Measurements from ENCODE around the gene ZNF341. TPM values are rescaled to one million over a fixed set of nuclear protein-coding genes. Genes with fewer than 3 reads are reported as not detected.

Gene ZNF341
- polyA plus RNA-seq, 1 donor = 3.3 TPM

- no CpG with 5 or more reads among the region's 11 CpGs for WGBS (ENCODE audit: insufficient coverage, low lambda C conversion rate)
- DNase-seq = peak; percentile 40 to 70
- H3K36me3 ChIP-seq (ENCODE audit: control insufficient read depth, insufficient read depth, low read length) = peaks cover 3% of the 10 kb centered on the region
- no peak overlapping the region for H3K4me3 ChIP-seq (ENCODE audit: low read length)
- H3K27ac ChIP-seq (ENCODE audit: low read length) = peak overlapping the region; percentile 75
- no peaks in the 10 kb centered on the region for H3K27me3 ChIP-seq (ENCODE audit: control insufficient read depth, insufficient read depth, low read length)
- no peaks in the 10 kb centered on the region for H3K9me3 ChIP-seq (ENCODE audit: control insufficient read depth, low read depth, low read length)
- H3K4me1 ChIP-seq (ENCODE audit: control insufficient read depth, insufficient read depth, low read length) = peaks cover 67% of the 10 kb centered on the region
Observed at GRCh38 chr20:33832103-33832804, 100.5 kb downstream of the ZNF341 start.

GRCh38 chr20:33833333-33833732 lies 101.5 kb downstream of the ZNF341 start:
- H3K4me3 ChIP-seq (ENCODE audit: low read length) = no peak overlapping the region
- WGBS (ENCODE audit: insufficient coverage, low lambda C conversion rate) = no CpG with 5 or more reads among the region's 1 CpG
- H3K27ac ChIP-seq (ENCODE audit: low read length) = peak overlapping the region; percentile 54
- peaks cover 67% of the 10 kb centered on the region for H3K4me1 ChIP-seq (ENCODE audit: control insufficient read depth, insufficient read depth, low read length)
- no peaks in the 10 kb centered on the region for H3K27me3 ChIP-seq (ENCODE audit: control insufficient read depth, insufficient read depth, low read length)
- H3K36me3 ChIP-seq (ENCODE audit: control insufficient read depth, insufficient read depth, low read length) = no peaks in the 10 kb centered on the region
- no peaks in the 10 kb centered on the region for H3K9me3 ChIP-seq (ENCODE audit: control insufficient read depth, low read depth, low read length)
- no peak for DNase-seq

- Histone ChIP-seq H3K27ac (ENCODE audit: low read length) (no peak overlapping the region), H3K9me3 (ENCODE audit: control insufficient read depth, low read depth, low read length) (no peaks in the 10 kb centered on the region), H3K4me3 (ENCODE audit: low read length) (no peak overlapping the region), H3K36me3 (ENCODE audit: control insufficient read depth, insufficient read depth, low read length) (no peaks in the 10 kb centered on the region), H3K4me1 (ENCODE audit: control insufficient read depth, insufficient read depth, low read length) (peaks cover 64% of the 10 kb centered on the region), H3K27me3 (ENCODE audit: control insufficient read depth, insufficient read depth, low read length) (no peaks in the 10 kb centered on the region)
- WGBS (ENCODE audit: insufficient coverage, low lambda C conversion rate) = 100% methylated on average over 1 of the region's 9 CpGs
- no peak for DNase-seq
Observed at GRCh38 chr20:33835615-33836172, 103.9 kb downstream of the ZNF341 start.

GRCh38 chr20:33836277-33836676 lies 104.5 kb downstream of the ZNF341 start:
- H3K27ac ChIP-seq (ENCODE audit: low read length) = no peak overlapping the region
- no CpG with 5 or more reads among the region's 2 CpGs for WGBS (ENCODE audit: insufficient coverage, low lambda C conversion rate)
- peaks cover 66% of the 10 kb centered on the region for H3K4me1 ChIP-seq (ENCODE audit: control insufficient read depth, insufficient read depth, low read length)
- no peaks in the 10 kb centered on the region for H3K27me3 ChIP-seq (ENCODE audit: control insufficient read depth, insufficient read depth, low read length)
- no peaks in the 10 kb centered on the region for H3K36me3 ChIP-seq (ENCODE audit: control insufficient read depth, insufficient read depth, low read length)
- no peak overlapping the region for H3K4me3 ChIP-seq (ENCODE audit: low read length)
- DNase-seq = no peak
- H3K9me3 ChIP-seq (ENCODE audit: control insufficient read depth, low read depth, low read length) = no peaks in the 10 kb centered on the region

- no peaks in the 10 kb centered on the region for H3K9me3 ChIP-seq (ENCODE audit: control insufficient read depth, low read depth, low read length)
- peak overlapping the region; percentile 86 for H3K27ac ChIP-seq (ENCODE audit: low read length)
- no peak for DNase-seq
- peaks cover 62% of the 10 kb centered on the region for H3K4me1 ChIP-seq (ENCODE audit: control insufficient read depth, insufficient read depth, low read length)
- H3K36me3 ChIP-seq (ENCODE audit: control insufficient read depth, insufficient read depth, low read length) = no peaks in the 10 kb centered on the region
- no peaks in the 10 kb centered on the region for H3K27me3 ChIP-seq (ENCODE audit: control insufficient read depth, insufficient read depth, low read length)
- no CpG with 5 or more reads among the region's 5 CpGs for WGBS (ENCODE audit: insufficient coverage, low lambda C conversion rate)
- H3K4me3 ChIP-seq (ENCODE audit: low read length) = no peak overlapping the region
Observed at GRCh38 chr20:33837096-33837830, 105.5 kb downstream of the ZNF341 start.

- H3K27ac ChIP-seq (ENCODE audit: low read length) = peak overlapping the region; percentile 86
- WGBS (ENCODE audit: insufficient coverage, low lambda C conversion rate) = 80% methylated on average over 1 of the region's 8 CpGs
- H3K27me3 ChIP-seq (ENCODE audit: control insufficient read depth, insufficient read depth, low read length) = no peaks in the 10 kb centered on the region
- H3K36me3 ChIP-seq (ENCODE audit: control insufficient read depth, insufficient read depth, low read length) = no peaks in the 10 kb centered on the region
- no peaks in the 10 kb centered on the region for H3K9me3 ChIP-seq (ENCODE audit: control insufficient read depth, low read depth, low read length)
- peak; percentile 64 to 79 for DNase-seq
- H3K4me1 ChIP-seq (ENCODE audit: control insufficient read depth, insufficient read depth, low read length) = peaks cover 57% of the 10 kb centered on the region
- H3K4me3 ChIP-seq (ENCODE audit: low read length) = no peak overlapping the region
Observed at GRCh38 chr20:33838035-33838864, 106.5 kb downstream of the ZNF341 start.

GRCh38 chr20:33839591-33839990 lies 107.8 kb downstream of the ZNF341 start:
- H3K27me3 ChIP-seq (ENCODE audit: control insufficient read depth, insufficient read depth, low read length) = no peaks in the 10 kb centered on the region
- WGBS (ENCODE audit: insufficient coverage, low lambda C conversion rate) = no CpG with 5 or more reads among the region's 3 CpGs
- DNase-seq = no peak
- H3K36me3 ChIP-seq (ENCODE audit: control insufficient read depth, insufficient read depth, low read length) = no peaks in the 10 kb centered on the region
- H3K27ac ChIP-seq (ENCODE audit: low read length) = peak overlapping the region; percentile 86
- no peak overlapping the region for H3K4me3 ChIP-seq (ENCODE audit: low read length)
- peaks cover 63% of the 10 kb centered on the region for H3K4me1 ChIP-seq (ENCODE audit: control insufficient read depth, insufficient read depth, low read length)
- no peaks in the 10 kb centered on the region for H3K9me3 ChIP-seq (ENCODE audit: control insufficient read depth, low read depth, low read length)

- Histone ChIP-seq H3K27me3 (ENCODE audit: control insufficient read depth, insufficient read depth, low read length) (no peaks in the 10 kb centered on the region), H3K4me3 (ENCODE audit: low read length) (no peak overlapping the region), H3K36me3 (ENCODE audit: control insufficient read depth, insufficient read depth, low read length) (no peaks in the 10 kb centered on the region), H3K27ac (ENCODE audit: low read length) (no peak overlapping the region), H3K4me1 (ENCODE audit: control insufficient read depth, insufficient read depth, low read length) (peaks cover 63% of the 10 kb centered on the region), H3K9me3 (ENCODE audit: control insufficient read depth, low read depth, low read length) (no peaks in the 10 kb centered on the region)
- DNase-seq = no peak
- WGBS (ENCODE audit: insufficient coverage, low lambda C conversion rate) = 60% methylated on average over 2 of the region's 7 CpGs
Observed at GRCh38 chr20:33840160-33840559, 108.4 kb downstream of the ZNF341 start.

GRCh38 chr20:33840759-33841435 lies 109.1 kb downstream of the ZNF341 start:
- no peaks in the 10 kb centered on the region for H3K27me3 ChIP-seq (ENCODE audit: control insufficient read depth, insufficient read depth, low read length)
- H3K9me3 ChIP-seq (ENCODE audit: control insufficient read depth, low read depth, low read length) = no peaks in the 10 kb centered on the region
- DNase-seq = no peak
- WGBS (ENCODE audit: insufficient coverage, low lambda C conversion rate) = 50% methylated on average over 1 of the region's 4 CpGs
- no peak overlapping the region for H3K27ac ChIP-seq (ENCODE audit: low read length)
- no peak overlapping the region for H3K4me3 ChIP-seq (ENCODE audit: low read length)
- no peaks in the 10 kb centered on the region for H3K36me3 ChIP-seq (ENCODE audit: control insufficient read depth, insufficient read depth, low read length)
- H3K4me1 ChIP-seq (ENCODE audit: control insufficient read depth, insufficient read depth, low read length) = peaks cover 63% of the 10 kb centered on the region

GRCh38 chr20:33841436-33841799 lies 109.6 kb downstream of the ZNF341 start:
- no peak for DNase-seq
- no peaks in the 10 kb centered on the region for H3K9me3 ChIP-seq (ENCODE audit: control insufficient read depth, low read depth, low read length)
- no peak overlapping the region for H3K4me3 ChIP-seq (ENCODE audit: low read length)
- H3K36me3 ChIP-seq (ENCODE audit: control insufficient read depth, insufficient read depth, low read length) = no peaks in the 10 kb centered on the region
- peaks cover 59% of the 10 kb centered on the region for H3K4me1 ChIP-seq (ENCODE audit: control insufficient read depth, insufficient read depth, low read length)
- no CpG with 5 or more reads among the region's 4 CpGs for WGBS (ENCODE audit: insufficient coverage, low lambda C conversion rate)
- no peak overlapping the region for H3K27ac ChIP-seq (ENCODE audit: low read length)
- H3K27me3 ChIP-seq (ENCODE audit: control insufficient read depth, insufficient read depth, low read length) = no peaks in the 10 kb centered on the region
